ENCODE measurements around the gene NR3C2.

Gene NR3C2

DNA sequence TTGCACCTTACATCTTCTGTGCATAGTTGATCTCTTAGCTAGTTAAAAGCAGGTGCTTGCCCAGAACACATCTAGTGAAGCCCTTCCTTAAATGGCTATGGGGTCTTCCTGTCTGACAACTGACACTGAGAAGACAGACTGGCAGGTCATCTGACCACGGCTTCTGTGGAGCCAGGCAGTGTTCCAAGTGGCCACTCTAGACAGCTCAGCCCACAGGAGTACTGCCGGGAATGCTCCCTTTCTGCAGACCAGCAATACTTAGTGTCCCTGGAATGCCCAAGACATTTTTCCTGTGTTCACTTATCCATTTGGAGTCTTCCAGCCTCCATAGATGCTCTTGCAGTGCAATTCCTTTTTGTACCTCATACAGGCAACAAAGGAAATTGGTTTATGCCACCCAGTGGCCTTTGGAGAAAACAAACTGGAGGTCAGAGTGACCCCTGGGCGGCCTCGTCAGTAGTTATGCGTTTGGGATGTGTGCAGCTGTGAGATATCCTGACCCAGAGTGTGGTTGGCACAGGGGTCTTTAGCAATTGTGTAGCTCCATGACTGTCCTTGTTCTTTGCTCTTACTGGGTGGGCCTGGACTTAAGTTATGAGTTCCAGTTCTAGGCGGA lies 374.8 kb downstream of the NR3C2 start:
- DNase-seq = no peak

DNA sequence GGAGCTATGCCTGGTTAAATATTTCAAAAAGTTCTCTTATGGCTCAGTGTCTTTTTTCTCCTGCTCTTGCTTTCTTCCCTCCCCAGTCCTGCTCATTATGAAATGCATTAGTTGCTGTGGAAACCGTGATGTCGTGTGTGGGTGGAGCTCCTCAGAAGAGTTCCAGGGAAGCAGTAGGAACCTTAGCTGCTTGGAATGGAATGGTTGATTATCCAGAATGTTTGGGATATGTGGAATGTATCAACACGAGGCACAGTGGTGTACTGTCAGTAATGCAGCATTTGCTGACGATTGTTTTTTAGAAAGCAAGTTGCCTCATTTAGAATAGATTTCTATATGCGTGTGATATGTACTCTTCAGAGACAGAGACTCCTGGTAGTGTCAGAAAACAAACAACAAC lies 377.1 kb downstream of the NR3C2 start:
- peak; percentile 13 to 32 for DNase-seq

DNA sequence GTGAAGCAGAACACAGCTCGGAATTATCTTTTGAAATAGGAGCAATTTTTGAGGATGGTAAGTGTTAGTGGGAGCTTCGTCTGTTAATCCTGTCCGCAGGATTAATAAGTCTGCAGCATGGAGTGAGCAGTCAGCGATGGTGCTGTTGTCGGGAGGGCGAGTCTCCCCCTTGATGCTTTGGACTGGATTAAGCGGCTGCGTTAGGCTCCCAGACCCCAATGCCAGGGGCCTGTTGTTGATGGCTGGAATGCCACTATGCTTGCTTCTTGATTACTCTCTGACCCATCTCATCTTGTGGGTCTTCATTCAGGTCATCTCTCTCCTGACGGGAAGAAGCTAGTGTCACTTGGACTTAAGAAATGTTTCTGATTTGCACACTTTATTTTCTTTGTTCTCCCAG lies 377.8 kb downstream of the NR3C2 start:
- no peak for DNase-seq

DNA sequence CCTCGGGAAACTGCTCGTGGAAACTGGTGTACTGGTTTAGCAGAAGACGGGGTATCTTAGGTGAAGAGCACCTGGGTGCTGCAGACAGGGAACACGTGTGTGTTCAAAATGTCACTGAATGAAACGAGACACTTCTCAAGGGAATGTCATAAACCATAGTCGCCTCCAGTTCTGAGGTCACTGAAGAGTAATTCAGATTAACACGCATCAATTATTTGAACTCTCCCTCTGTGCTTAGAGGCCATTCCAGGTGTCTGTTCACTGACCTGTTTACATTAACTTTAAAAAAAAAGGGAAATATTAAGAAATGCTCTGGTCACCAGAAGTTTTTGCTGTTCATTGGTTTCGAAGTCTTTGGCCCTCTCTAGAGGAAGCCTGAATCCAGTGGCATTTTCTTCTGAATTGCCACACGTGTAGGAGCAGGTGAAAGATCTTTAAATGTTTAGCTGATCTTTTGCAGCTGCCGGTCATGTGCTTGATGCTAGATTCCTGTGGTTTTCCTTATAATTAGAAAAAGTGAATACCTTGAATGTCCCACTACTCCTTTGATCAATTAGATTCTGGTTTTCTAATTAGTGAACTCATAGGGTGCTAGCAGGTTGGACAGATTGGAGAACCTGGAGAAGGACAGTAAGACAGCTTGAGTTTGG lies 379.8 kb downstream of the NR3C2 start:
- DNase-seq = no peak

DNA sequence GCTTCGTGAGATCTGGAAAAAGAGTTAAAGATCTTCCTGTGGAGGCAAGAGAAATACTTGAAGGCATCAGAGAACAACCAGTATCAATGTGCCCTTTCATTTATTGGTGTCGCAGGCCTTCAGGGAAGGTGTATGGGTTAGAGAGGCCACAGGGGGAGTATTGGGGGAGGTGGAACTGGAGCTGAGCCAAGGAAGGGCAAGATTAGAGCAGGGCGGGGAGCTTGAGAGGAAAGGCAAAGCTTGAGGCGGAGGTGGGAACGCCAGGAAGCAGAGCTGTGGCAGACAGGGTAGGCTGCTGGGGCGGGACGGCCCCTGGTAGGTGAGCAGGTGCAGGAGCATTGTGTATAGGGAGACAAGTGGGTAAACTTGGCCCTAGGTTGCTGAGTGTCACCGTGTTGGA lies 380.4 kb downstream of the NR3C2 start:
- no peak for DNase-seq

DNA sequence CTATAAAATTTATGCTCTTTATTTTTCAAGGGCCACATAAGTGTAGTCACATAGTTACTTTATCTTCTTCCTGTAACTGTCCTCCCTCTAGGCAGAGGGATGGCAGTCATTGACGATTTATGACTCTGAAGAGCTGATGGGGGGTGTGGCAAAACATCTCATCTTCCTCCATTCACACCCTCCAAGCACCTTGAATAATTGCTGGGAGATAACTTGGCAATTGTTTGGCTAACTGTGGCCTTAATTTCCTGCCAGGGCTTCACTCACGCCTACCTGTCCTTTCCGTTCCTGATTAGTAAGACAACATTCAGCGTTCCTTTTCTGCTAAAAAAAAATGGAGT lies 381.1 kb downstream of the NR3C2 start:
- no peak for DNase-seq

DNA sequence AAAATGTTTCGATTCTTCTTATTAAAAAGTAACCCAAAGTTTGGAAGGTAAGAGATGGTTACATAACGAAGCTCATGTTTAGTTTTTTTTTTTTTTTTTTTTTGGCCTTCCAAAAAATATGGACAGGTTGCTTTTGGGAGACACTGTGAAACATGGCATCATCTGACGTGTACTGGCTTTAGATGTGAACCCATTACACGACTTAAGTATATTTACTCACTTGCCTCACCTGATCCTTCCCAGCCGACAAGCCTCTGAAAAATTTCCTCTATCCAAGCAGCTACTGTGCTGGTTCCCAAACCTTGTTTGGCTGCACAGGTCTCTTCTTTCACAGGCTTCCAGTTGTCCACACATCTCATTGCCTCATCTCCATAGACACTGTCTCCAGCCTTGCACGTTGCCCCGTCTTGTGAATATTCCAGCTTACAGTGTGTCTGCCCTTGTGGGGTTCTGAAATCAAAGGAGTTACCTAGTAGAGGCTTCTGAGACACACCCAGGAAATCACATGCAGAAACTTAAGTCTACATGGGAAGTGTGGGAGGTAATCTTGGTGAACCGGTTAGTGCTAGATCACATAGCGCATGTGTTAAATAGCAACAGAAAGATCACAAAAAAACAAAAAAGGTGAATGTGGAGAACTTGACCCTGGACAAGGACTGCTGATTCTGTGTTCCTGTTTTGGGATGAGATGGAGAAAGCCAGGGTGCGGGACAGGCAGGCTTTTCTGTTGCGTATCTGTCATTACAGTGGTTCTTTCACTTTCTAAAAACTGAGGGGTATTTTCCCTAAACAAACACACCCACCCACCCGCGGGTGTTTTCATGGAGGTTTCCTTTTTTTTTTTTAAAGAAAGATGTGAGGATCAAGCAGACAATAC lies 381.7 kb downstream of the NR3C2 start:
- peak in 1 of 2 donors; percentile 30 for DNase-seq

DNA sequence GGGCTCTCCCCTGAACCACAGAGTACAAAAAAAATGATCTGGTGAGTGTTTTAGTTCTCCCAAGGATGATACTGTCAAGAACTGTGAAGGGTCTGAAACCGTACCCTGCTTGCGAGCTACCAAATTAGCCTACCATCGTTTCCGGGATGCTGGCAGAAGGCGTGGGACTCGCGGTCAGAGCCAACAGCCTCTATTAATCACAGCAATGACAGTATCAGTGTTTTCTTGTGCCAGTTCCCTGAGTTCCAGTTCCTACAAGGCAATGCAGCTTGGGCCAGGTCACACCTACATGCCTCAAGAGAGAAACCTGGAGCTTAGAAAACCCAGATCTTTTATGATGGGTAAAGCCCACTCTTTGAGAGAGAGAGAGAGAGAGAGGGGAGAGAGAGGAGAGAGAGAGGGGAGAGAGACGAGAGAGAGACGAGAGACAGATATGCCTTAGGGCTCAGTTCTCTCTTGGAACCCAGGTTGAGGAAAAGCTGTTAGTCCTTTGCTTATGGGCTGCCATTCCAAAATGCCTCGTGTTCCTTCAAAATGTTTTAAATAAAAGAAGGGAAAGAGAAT lies 382.5 kb downstream of the NR3C2 start:
- peak in 1 of 2 donors; percentile 8 for DNase-seq

DNA sequence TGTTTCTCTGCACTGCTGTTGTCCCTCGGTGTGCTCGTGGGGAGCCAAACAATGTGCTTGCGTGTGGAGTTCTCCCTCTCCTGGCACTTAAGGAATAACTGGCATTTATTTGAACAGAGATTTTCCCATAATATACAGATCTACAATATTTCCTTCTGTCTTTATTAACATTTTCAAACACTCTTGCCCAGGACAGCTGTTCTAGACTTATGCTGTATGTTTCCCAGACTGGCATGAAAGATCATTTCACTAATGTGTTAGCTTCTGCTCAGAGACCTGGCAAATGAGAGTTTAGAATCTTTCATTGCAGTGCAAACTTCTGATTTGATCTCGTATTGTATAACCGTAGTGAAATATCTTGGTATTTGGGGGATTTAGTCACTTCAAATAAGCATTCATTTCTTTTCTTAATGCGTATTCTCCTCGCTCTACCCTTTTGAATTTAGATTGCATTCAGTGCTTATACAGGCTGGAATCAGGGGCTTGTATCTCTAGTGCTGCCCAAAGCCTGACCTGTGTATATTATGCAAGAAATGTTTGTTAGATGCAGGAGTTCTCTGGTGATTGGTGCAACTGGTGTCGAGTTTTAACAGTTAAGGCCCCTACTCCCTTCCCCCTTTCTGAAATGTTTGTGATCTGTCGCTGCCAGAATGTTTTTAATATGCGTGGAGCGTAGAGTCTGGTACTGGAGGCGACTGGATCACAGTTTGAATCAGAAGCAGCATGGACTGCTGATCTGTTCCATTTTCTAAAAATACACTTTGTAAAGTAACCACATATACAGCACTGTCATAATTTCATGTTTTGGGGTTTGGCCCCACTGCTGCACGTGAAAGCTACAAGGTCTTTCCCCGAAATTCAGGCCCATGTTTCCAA lies 384.0 kb downstream of the NR3C2 start:
- DNase-seq = no peak

DNA sequence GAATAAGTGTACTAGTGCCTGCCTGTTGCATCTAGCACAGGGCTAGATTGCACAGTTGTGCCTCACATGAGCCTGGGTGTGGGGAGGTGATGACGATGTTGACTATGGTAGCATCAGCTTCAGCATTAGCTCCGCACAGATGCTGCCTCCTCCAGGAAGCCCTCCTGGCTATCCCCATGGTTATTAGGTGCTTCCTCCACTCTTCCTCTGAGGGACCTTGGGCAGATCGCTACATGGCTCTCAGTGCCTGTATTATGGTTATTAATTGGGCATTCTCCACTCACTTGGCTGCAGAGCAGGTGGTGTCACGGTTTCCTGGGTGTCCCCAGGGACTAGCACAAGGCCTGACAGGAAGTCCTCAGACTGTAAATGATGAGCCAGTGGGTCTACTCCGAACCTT lies 384.7 kb downstream of the NR3C2 start:
- DNase-seq = no peak

DNA sequence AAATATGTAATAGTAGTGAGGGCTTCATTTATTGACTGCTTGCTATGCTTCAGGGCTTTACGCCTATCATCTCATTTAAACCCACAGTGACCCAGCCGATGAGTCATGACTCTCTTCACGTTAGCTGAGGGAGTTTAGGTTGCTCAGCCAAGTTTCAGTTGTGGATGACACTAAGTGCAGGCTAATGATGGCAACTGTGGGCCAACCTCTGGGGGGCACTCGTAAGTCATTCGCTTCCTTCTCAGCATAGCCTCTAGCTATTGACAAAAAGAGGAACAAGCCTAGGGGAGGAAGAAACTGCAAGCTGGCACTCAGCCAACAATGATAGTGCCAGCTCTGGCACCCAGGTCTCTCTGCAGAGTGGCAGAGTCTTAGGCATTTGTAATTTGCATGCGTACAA lies 385.3 kb downstream of the NR3C2 start:
- peak; percentile 92 to 94 for DNase-seq

DNA sequence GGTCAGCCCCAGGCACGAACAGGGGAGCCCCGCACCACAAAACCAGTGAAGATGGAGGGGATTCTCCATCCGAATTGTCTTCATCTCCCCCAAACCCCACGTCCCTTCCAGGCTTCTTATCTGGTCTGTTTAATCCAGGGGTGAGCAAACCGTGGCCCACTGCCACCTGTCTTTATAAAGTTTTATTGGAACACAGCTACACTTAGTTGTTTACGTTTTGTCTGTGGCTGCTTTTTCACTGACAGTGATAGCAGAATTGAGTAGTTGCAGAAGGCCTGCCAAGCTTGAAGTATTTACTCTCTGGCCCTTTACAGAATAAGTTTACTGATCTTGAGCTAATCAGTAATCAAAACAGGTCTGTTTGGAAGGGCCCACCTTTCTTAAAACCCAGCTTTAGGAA lies 386.4 kb downstream of the NR3C2 start:
- DNase-seq = no peak

DNA sequence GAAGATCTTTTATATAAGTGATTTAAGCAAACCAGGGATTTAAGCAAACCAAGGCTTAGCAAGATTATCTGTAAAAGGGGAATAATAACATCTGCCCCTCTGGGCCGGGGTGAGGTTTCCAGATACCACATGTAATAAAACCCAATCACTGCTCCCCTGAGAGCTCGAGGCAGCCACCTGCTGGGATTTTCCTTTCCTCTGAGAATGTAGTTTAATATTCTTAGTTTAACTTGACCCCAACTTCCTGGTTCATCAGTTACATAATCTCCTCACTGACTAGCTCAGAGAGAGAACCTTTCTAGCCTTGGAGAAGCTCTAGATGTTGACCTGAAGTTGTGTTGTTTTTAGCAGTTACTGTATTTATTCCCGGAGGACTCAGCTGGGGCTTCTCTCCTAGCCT lies 387.9 kb downstream of the NR3C2 start:
- peak; percentile 19 to 21 for DNase-seq

DNA sequence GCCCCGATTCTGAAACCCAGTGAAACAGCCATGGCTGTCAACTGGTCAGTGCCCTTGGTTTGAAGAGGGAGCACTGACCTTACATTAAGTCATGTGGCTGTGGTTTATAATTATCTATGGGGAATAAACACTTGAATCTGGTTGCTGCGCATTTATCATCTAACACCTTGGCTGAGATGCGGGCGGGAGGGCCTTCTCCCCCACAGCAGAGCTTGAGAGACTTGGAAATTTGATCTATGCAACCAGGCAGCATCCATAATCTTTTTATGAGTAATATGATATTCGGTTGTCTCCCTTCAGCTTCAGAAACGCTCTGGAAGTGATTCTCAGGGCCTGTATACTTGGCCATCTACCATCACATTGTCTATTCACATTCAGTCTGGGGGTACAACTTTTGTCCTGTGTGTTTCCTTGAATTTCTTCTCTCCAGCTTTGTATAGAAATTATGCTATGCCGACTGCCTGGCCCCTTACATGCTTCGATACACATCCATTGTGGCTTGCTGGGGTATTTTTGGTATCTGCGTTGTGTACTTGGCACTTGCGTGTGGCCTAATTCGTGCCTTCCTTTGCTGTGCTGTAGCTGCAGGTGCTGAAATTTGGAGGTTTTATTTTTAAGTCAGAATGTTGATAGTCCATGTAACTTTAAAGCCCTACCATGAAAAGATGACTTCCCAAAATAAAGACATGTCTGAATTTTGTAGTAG lies 388.8 kb downstream of the NR3C2 start:
- DNase-seq = no peak

DNA sequence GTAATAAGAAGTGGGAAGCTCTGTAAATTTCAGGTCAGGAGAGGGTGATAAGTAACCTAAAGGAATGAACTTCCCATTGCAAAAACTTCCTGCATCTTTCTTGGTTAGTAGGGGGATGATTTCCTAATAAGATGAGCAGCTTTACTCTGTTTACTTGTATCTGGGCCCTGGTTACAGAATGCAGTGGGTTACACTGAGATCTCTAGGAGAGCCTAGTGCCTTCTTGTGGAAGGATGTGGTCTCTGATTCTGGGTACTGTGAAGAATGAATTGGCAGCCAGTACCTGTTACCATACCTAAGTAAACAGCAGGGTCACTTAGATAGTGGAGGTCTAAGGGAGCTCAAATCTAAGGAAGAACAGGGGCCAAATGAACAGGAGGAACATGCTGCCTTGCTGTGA lies 389.8 kb downstream of the NR3C2 start:
- DNase-seq = no peak

DNA sequence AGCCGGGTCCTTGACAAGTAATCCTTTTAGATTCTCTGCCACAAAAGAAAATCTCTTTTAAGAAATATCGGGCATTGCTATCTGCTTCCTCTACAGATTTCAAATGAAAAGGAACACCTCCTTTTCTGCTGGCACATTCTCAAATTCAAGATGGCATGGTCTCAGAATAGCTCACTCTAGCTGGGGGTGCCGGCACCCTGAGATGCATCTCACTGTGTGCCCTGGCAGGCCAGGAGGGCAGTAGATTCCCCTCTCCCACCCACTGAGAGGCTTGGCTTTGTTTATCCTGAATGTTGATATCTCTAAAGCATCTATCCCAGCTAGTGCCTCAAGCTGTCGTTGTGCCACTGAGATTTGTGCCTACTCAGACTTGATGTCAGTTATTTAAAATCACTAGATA lies 390.8 kb downstream of the NR3C2 start:
- no peak for DNase-seq

DNA sequence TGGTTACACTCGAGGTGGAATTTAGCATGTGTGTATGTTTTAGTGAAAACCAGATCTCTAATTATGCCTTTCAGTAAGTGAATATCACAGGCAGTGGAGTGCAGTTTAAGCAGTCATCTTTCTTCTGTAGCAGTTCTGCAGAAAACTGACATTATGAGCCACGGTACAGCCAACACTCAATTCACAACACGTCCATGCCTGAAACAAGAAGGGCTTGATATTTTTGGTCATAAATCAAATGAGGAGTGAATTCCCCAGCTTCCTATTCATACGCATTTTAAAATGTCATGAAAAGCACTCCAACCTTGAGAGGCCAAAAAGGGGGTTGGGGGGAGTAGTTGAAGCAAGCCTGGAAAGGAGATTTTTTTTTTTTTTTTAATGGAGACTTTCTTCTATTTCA lies 393.6 kb downstream of the NR3C2 start:
- DNase-seq = no peak

DNA sequence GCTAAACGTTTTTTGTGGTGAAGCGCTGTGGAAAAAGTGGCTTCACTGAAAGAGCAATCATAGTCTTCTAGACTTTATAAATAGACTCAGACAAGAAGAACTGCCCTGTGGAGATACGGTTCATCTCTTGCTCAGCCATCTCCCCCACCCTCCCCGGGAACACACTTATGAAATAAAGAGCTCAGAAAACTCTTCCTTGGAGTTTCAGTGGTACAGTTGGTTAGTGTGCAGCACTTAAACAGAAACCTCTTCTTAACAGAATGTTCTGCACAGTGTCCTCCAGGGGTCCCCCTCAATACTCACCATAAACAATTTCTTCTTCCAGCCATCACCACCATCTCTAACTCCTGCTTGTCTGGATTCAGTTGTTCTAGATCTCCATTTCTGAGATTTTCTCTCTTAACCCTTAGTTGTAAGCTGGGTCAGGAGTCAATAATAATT lies 397.3 kb downstream of the NR3C2 start:
- no peak for DNase-seq

DNA sequence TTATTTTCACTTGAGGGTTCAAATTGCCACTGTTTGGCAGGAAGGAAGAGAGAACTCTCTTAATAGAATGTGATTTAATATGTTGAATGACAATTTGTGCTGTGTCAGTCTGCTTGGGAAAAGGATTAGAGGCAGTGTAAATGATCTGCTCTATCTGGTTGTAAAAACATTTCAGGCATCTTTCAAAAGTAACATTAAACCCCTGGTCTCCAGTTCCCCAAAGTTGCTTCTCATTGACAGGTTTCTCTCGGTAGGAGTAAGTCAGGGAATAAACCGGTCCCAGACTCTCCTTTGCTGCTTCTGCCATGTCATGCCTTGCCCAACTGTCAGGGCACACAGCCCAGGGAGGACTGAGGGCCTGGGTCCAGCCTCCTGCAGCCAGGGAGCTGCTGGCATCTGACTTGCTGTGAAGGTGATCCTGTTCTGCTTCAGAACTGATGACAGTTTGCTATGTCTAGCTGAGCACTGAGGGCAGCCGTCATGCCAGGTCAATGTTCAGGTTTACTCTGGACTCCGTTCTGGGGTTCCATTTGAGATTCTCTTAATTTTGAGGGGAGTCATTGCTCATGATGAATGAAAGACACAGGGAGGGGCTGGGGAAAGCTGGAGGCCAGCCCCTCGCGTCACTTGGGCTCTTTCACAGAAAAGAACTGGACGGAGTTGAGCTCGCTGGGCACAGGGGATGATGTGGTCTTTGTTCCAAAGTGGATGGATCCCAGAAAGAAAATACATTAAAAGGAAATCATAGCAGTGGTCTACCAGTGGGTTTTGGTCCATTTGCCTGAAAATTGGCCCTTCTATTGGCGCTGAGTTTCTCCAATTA lies 397.9 kb downstream of the NR3C2 start:
- DNase-seq = no peak

DNA sequence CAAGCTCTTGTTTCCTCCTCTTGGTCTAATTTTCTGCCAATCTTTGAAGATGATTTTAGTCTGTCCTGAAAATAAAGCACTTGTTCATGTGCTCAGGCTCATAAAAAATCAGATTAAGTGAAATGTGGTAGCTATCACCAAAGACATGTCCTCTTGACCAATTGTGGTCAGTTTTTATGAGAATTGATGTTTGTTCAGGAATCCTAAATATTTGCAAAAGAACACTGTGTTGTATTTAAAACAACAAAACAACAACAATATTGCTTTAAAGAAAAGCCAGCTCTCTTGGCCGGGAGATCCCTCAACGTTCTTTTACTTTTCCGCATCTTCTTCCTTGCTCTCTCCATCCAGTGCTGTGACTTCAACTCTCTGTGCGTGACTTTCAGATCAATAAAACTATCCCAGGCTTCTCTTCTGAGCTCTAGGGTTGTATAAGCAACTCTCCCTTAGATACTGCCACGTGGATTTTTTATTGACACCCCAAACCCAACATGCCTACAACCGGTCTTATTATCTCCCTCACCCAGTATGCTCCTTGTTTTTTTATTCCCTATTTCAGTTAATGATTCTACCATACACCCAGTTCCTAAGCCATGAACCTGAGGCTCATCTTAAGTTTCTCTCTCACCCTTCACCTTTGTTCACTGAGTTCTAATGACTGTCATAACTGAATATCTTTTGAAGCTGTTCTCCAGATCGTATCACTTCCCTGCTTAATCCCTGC lies 400.4 kb downstream of the NR3C2 start:
- no peak for DNase-seq

Measured in inflammatory macrophage treated with lipopolysaccharide for 1 hour (primary cell).